HG03460 (cell line): ENCODE measurements around the gene GABRR2.

ENCODE experiments used
- ATAC-seq: cut with Tn5 transposase; IDR thresholded peaks from one replicate; pipeline ENCODE4 v1.9.1; 2021; ENCODE audit not compliant: unreplicated experiment

The GABRR2 gene

GRCh38 chr6:89214197-89214596 is 100.9 kb downstream of the GABRR2 start:
- no peak for ATAC-seq

GRCh38 chr6:89212472-89212871 is 102.6 kb downstream of the GABRR2 start:
- ATAC-seq, result no peak

GRCh38 chr6:89209457-89209856 is 105.6 kb downstream of the GABRR2 start:
- no peak for ATAC-seq

GRCh38 chr6:89208551-89208950 is 106.5 kb downstream of the GABRR2 start:
- no peak for ATAC-seq
